GM19324 (cell line): ENCODE results near the gene NOS2.
"Not testable (repeated sequence)": the region's sequence is repeated elsewhere in the genome, so short reads cannot be mapped to it uniquely, and the experiment has no call there.

ENCODE experiments used
- ATAC-seq: cut with Tn5 transposase; IDR thresholded peaks from one replicate; pipeline ENCODE4 v1.9.1; 2021; ENCODE audit warnings: mild to moderate bottlenecking, moderate library complexity; ENCODE audit not compliant: unreplicated experiment, low FRiP score

NOS2 gene

DNA sequence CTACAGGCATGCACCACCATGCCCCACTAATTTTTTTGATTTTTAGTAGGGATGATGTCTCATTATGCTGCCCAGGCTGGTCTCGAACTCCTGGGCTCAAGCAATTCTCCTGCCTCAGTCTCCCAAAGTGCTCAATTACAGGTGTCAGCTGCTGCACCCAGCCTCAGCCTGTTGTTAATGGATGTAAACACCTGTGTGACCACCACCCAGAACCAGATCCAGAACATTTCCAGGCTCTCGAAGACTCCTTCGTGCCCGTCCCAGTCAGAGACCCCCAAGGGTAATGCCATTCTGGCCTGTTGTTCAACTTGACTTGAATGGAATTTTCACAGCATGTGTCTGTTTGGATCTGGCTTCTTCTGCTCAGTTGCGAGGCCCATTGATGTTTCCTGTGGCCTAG lies 59.8 kb downstream of the NOS2 start:
- not testable (repeated sequence) for ATAC-seq

DNA sequence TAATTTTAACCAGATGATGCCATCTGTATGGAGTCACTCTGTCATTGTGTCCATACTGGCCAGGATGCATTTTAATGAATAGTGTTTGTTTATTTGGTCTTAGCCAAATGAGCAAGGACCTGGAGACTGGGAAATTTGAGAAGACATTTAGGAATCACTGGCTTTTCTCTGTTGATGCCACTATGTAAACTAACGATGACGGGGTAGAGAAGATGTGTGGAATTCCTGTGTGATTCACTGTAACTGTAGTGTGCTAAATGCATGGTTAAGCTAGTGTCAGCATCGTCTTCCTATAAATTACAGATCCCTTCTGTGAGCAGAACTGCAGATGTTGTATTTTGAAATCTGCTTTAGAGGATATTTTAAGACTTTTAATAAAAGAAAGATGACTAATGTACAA lies 66.6 kb downstream of the NOS2 start:
- no peak for ATAC-seq

DNA sequence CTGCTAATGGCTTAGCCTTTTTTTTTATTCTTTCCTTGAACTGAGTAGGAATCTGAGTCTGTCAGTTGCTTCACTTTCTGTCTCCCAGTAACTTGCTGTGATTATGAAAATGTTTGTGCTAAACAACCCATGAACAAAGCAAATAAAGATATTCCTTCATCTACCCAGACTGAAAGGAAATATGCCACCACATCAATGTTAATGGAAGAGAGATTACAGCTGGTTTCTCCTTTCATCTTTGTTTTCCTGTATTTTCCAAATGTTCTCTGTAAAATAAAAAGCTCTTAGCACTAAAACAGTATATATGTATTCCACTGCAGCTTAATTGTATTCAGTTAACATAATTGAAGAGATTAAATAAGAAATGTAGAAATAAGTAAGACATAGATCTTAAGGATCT lies 67.6 kb downstream of the NOS2 start:
- ATAC-seq, result not testable (repeated sequence)

DNA sequence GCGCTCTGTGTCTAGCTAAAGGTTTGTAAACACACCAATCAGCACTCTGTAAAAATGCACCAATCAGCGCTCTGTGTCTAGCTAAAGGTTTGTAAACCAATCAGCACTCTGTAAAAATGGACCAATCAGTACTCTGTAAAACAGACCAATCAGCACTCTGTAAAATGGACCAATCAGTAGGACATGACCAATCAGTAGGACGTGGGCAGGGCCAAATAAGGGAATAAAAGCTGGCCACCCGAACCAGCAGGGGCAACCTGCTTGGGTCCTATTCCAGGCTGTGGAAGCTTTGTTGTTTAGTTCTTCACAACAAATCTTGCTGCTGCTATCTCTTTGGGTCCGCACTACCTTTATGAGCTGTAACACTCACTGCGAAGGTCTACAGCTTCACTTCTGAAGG lies 74.3 kb downstream of the NOS2 start:
- not testable (repeated sequence) for ATAC-seq

DNA sequence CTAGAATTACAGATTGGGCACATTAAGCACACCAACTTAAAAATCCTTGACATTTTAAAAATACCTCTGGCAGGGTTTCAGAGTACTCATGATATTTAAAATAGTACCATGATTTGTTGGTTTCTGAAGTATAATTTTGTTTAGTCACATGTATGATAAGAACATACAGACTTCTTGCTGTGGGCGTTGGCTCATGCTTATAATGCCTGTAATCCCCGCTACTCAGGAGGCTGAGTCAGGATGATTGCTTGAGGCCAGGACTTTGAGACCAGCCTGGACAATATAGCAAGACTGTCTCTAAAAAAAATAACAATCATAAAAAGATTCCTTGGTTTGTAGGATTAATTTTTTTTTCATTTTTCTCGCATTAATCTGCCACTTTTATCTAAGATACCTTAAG lies 78.5 kb downstream of the NOS2 start:
- ATAC-seq, result no peak
